ENCODE results near the gene TAB3.

TAB3 gene

GRCh38 chrX:30889147-30890140 is at the start of gene TAB3:
TAB3 (minus strand) TSS chrX:30889254; CDS start chrX:30859588, 29,666 bp downstream.
- H3K4me3 ChIP-seq (ENCODE audit: low read depth, low read length), result peak within 1 kb of the TSS; percentile 75
- TF ChIP-seq CTCF (IDR thresholded peaks at IDR 0.05; ENCODE audit: low read depth, low read length) (no peak), POLR2A (IDR thresholded peaks at IDR 0.05; ENCODE audit: extremely low read depth, insufficient read length) (peak; percentile 43), MYC (IDR thresholded peaks at IDR 0.05; ENCODE audit: low read depth, low read length) (0 out of 2 replicates have a peak, but pooled peaks have one; percentile 40), MAX (IDR thresholded peaks at IDR 0.05; ENCODE audit: low read depth, low read length) (peak; percentile 61)
- DNase-seq (ENCODE audit: low read depth), result peak; percentile 96

- DNase-seq (ENCODE audit: low read depth), result no peak
- TF ChIP-seq CTCF (IDR thresholded peaks at IDR 0.05; ENCODE audit: low read depth, low read length) (no peak), POLR2A (IDR thresholded peaks at IDR 0.05; ENCODE audit: extremely low read depth, insufficient read length) (no peak), MYC (IDR thresholded peaks at IDR 0.05; ENCODE audit: low read depth, low read length) (no peak), MAX (IDR thresholded peaks at IDR 0.05; ENCODE audit: low read depth, low read length) (no peak)
These were observed 49.2 kb upstream of the TAB3 start for GRCh38 chrX:30938295-30938694.

GRCh38 chrX:30935985-30936384 is 46.9 kb upstream of the TAB3 start:
- peak; percentile 17 for DNase-seq (ENCODE audit: low read depth)
- H3K4me3 ChIP-seq (ENCODE audit: low read depth, low read length), result no peak overlapping the region
- TF ChIP-seq CTCF (IDR thresholded peaks at IDR 0.05; ENCODE audit: low read depth, low read length) (peak; percentile 7), MAX (IDR thresholded peaks at IDR 0.05; ENCODE audit: low read depth, low read length) (no peak)

More at GRCh38 chrX:30938295-30938694, 49.2 kb upstream of the TAB3 start:
- H3K4me3 ChIP-seq (ENCODE audit: low read depth, low read length), result no peak overlapping the region

GRCh38 chrX:30931920-30932319 is 42.9 kb upstream of the TAB3 start:
- TF ChIP-seq MAX (IDR thresholded peaks at IDR 0.05; ENCODE audit: low read depth, low read length) (no peak), MYC (IDR thresholded peaks at IDR 0.05; ENCODE audit: low read depth, low read length) (no peak), CTCF (IDR thresholded peaks at IDR 0.05; ENCODE audit: low read depth, low read length) (no peak), POLR2A (IDR thresholded peaks at IDR 0.05; ENCODE audit: extremely low read depth, insufficient read length) (no peak)
- H3K4me3 ChIP-seq (ENCODE audit: low read depth, low read length), result no peak overlapping the region
- DNase-seq (ENCODE audit: low read depth), result no peak

- H3K4me3 ChIP-seq (ENCODE audit: low read depth, low read length), result no peak overlapping the region
- TF ChIP-seq CTCF (IDR thresholded peaks at IDR 0.05; ENCODE audit: low read depth, low read length), result no peak
- no peak for TF ChIP-seq MAX (IDR thresholded peaks at IDR 0.05; ENCODE audit: low read depth, low read length)
- TF ChIP-seq POLR2A (IDR thresholded peaks at IDR 0.05; ENCODE audit: extremely low read depth, insufficient read length), result no peak
- no peak for TF ChIP-seq MYC (IDR thresholded peaks at IDR 0.05; ENCODE audit: low read depth, low read length)
- DNase-seq (ENCODE audit: low read depth), result no peak
These were observed 41.6 kb upstream of the TAB3 start for GRCh38 chrX:30930679-30931078.
